Esophagus squamous epithelium (tissue), 4 donors: ENCODE data around the gene ATP13A1.

Source experiments
- POLR2A ChIP-seq, 4 donors: fragments of 450-650 bp; IDR thresholded peaks; one replicate each; pipeline ENCODE4 v1.6.1; 2017; ENCODE audit warnings: antibody characterized with exemption in 4 of 4, mild to moderate bottlenecking in 4 of 4, moderate library complexity in 3 of 4
- TF ChIP-seq, protein P1 (sequence below), 6 experiments: fragments of 450-650 bp in 4 of 6; fragments of 200-600 bp in 2 of 6; sonication (generic) in 2 of 6; IDR thresholded peaks; one replicate each; pipeline ENCODE4 v1.5.1; 2016 to 2019; ENCODE audit warnings: antibody characterized with exemption in 6 of 6, mild to moderate bottlenecking in 4 of 6, moderate library complexity in 4 of 6

GRCh38 chr19:19602713-19603324 lies 60.7 kb downstream of the ATP13A1 start:
- TF ChIP-seq, protein P1, sequence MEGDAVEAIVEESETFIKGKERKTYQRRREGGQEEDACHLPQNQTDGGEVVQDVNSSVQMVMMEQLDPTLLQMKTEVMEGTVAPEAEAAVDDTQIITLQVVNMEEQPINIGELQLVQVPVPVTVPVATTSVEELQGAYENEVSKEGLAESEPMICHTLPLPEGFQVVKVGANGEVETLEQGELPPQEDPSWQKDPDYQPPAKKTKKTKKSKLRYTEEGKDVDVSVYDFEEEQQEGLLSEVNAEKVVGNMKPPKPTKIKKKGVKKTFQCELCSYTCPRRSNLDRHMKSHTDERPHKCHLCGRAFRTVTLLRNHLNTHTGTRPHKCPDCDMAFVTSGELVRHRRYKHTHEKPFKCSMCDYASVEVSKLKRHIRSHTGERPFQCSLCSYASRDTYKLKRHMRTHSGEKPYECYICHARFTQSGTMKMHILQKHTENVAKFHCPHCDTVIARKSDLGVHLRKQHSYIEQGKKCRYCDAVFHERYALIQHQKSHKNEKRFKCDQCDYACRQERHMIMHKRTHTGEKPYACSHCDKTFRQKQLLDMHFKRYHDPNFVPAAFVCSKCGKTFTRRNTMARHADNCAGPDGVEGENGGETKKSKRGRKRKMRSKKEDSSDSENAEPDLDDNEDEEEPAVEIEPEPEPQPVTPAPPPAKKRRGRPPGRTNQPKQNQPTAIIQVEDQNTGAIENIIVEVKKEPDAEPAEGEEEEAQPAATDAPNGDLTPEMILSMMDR (IDR thresholded peaks at IDR 0.05) = no peak
- TF ChIP-seq POLR2A (IDR thresholded peaks at IDR 0.05) = no peak
